GM18951 (cell line): ENCODE results near the gene NEU3.
"Not testable (repeated sequence)": the region's sequence is repeated elsewhere in the genome, so short reads cannot be mapped to it uniquely, and the experiment has no call there.

Source experiments
- POLR2A ChIP-seq: IDR thresholded peaks from 4 replicates; pipeline ENCODE4 v1.6.1; 2011; ENCODE audit warnings: mild to moderate bottlenecking; ENCODE audit not compliant: insufficient read length, insufficient read depth; ENCODE audit errors: extremely low read depth
- in situ Hi-C: fragments of 300-500 bp; cut with MboI; formaldehyde crosslinking; loops from one replicate; pipeline ENCODE4 v1.12.0; 2022; ENCODE audit warnings: low sequenced_read_pairs, mixed read lengths, inconsistent platforms; ENCODE audit not compliant: unreplicated experiment

Gene NEU3

GRCh38 chr11:75025561-75025960, 36.8 kb downstream of the NEU3 start:
- TF ChIP-seq POLR2A = no peak
- in situ Hi-C loops = loop anchor here (10.0 kb wide), 1 partner anchor 179 kb away; no protein-coding TSS in a partner anchor

- in situ Hi-C loops = loop anchor here (10.0 kb wide), 1 partner anchor 176 kb away; no protein-coding TSS in a partner anchor
- TF ChIP-seq POLR2A = no peak
Measured at GRCh38 chr11:75028321-75028720, 39.6 kb downstream of the NEU3 start.

GRCh38 chr11:75028724-75029123, 40.0 kb downstream of the NEU3 start:
- in situ Hi-C loops = loop anchor here (10.0 kb wide), 1 partner anchor 176 kb away; no protein-coding TSS in a partner anchor
- no peak for TF ChIP-seq POLR2A

- no peak for TF ChIP-seq POLR2A
- in situ Hi-C loops = loop anchor here (10.0 kb wide), 1 partner anchor 175 kb away; no protein-coding TSS in a partner anchor
Measured at GRCh38 chr11:75029836-75030631, 41.3 kb downstream of the NEU3 start.

GRCh38 chr11:75031224-75031753, 42.6 kb downstream of the NEU3 start:
- in situ Hi-C loops = no loop called here
- no peak for TF ChIP-seq POLR2A

- in situ Hi-C loops = no loop called here
- no peak for TF ChIP-seq POLR2A
Measured at GRCh38 chr11:75031771-75032549, 43.2 kb downstream of the NEU3 start.

- in situ Hi-C loops = no loop called here
- TF ChIP-seq POLR2A = no peak
Measured at GRCh38 chr11:75032550-75032935, 43.8 kb downstream of the NEU3 start.

GRCh38 chr11:75033916-75034315, 45.2 kb downstream of the NEU3 start:
- no peak for TF ChIP-seq POLR2A
- in situ Hi-C loops = no loop called here

- no peak for TF ChIP-seq POLR2A
- in situ Hi-C loops = no loop called here
Measured at GRCh38 chr11:75035256-75035655, 46.5 kb downstream of the NEU3 start.

GRCh38 chr11:75035911-75036565, 47.3 kb downstream of the NEU3 start:
- in situ Hi-C loops = no loop called here
- TF ChIP-seq POLR2A = no peak

- in situ Hi-C loops = no loop called here
- TF ChIP-seq POLR2A = no peak
Measured at GRCh38 chr11:75040167-75040770, 51.5 kb downstream of the NEU3 start.

- no peak for TF ChIP-seq POLR2A
- in situ Hi-C loops = no loop called here
Measured at GRCh38 chr11:75041263-75041662, 52.5 kb downstream of the NEU3 start.

GRCh38 chr11:75041821-75042220, 53.1 kb downstream of the NEU3 start:
- in situ Hi-C loops = not testable (repeated sequence)

- in situ Hi-C loops = not testable (repeated sequence)
Measured at GRCh38 chr11:75044381-75045170, 55.8 kb downstream of the NEU3 start.

- in situ Hi-C loops = not testable (repeated sequence)
Measured at GRCh38 chr11:75046668-75047067, 57.9 kb downstream of the NEU3 start.
